NOMO-1 treated with dmso at 0.1 percent for 144 hours (cell line): ENCODE measurements around the gene SMURF1.
A peak's percentile ranks its signal among the peaks of the same experiment; 100 is the strongest.
"Not testable (repeated sequence)": the region's sequence is repeated elsewhere in the genome, so short reads cannot be mapped to it uniquely, and the experiment has no call there.

Experiments
- DNase-seq: peaks from one replicate; lab custom pipeline; 2025; ENCODE audit not compliant: unreplicated experiment; lab: John Stamatoyannopoulos, UW

SMURF1 gene

GRCh38 chr7:99054781-99055180, 89.1 kb downstream of the SMURF1 start:
- DNase-seq: no peak

- DNase-seq: no peak
Observed at GRCh38 chr7:99050971-99051370, 92.9 kb downstream of the SMURF1 start.

- DNase-seq: no peak
Observed at GRCh38 chr7:99047526-99048077, 96.3 kb downstream of the SMURF1 start.

- no peak for DNase-seq
Observed at GRCh38 chr7:99046722-99047121, 97.2 kb downstream of the SMURF1 start.

- DNase-seq: not testable (repeated sequence)
Observed at GRCh38 chr7:99046262-99046661, 97.6 kb downstream of the SMURF1 start.

GRCh38 chr7:99044858-99045257, 99.0 kb downstream of the SMURF1 start:
- DNase-seq: not testable (repeated sequence)

- no peak for DNase-seq
Observed at GRCh38 chr7:99042957-99043356, 101.0 kb downstream of the SMURF1 start.

- no peak for DNase-seq
Observed at GRCh38 chr7:99041526-99041925, 102.4 kb downstream of the SMURF1 start.

- peak; percentile 13 for DNase-seq
Observed at GRCh38 chr7:99040104-99040958, 103.6 kb downstream of the SMURF1 start.

GRCh38 chr7:99039384-99039891, 104.5 kb downstream of the SMURF1 start:
- DNase-seq: no peak

GRCh38 chr7:99038086-99038855, 105.6 kb downstream of the SMURF1 start:
- DNase-seq: no peak

- no peak for DNase-seq
Observed at GRCh38 chr7:99037327-99037940, 106.5 kb downstream of the SMURF1 start.

GRCh38 chr7:99036546-99037111, 107.3 kb downstream of the SMURF1 start:
- no peak for DNase-seq

GRCh38 chr7:99035723-99036545, 108.0 kb downstream of the SMURF1 start:
- DNase-seq: no peak

GRCh38 chr7:99034932-99035722, 108.8 kb downstream of the SMURF1 start:
- no peak for DNase-seq

- DNase-seq: no peak
Observed at GRCh38 chr7:99033765-99034164, 110.1 kb downstream of the SMURF1 start.

- DNase-seq: no peak
Observed at GRCh38 chr7:99032928-99033327, 111.0 kb downstream of the SMURF1 start.

GRCh38 chr7:99031496-99031895, 112.4 kb downstream of the SMURF1 start:
- DNase-seq: no peak

- no peak for DNase-seq
Observed at GRCh38 chr7:99030951-99031350, 113.0 kb downstream of the SMURF1 start.
